Measurements from ENCODE around the gene TMEM132D.

TMEM132D gene

GRCh38 chr12:129241852-129242251 lies 662.0 kb downstream of the TMEM132D start:
- Histone ChIP-seq H3K27me3 (replicated peaks; ENCODE audit: control insufficient read depth, insufficient read depth, low read length) (no peaks in the 10 kb centered on the region), H3K36me3 (ENCODE audit: control insufficient read depth, insufficient read depth, low read length) (no peaks in the 10 kb centered on the region), H3K4me3 (replicated peaks; ENCODE audit: low read depth, low read length) (no peak overlapping the region)
- TF ChIP-seq CTCF (IDR thresholded peaks at IDR 0.05; ENCODE audit: insufficient read depth, low read length, poor library complexity, severe bottlenecking) = no peak
- DNase-seq (ENCODE audit: extremely low read depth, insufficient read length) = no peak

- no peak for DNase-seq (ENCODE audit: extremely low read depth, insufficient read length)
- no peaks in the 10 kb centered on the region for H3K36me3 ChIP-seq (ENCODE audit: control insufficient read depth, insufficient read depth, low read length)
- no peak for TF ChIP-seq CTCF (IDR thresholded peaks at IDR 0.05; ENCODE audit: insufficient read depth, low read length, poor library complexity, severe bottlenecking)
- no peaks in the 10 kb centered on the region for H3K27me3 ChIP-seq (replicated peaks; ENCODE audit: control insufficient read depth, insufficient read depth, low read length)
- no peak overlapping the region for H3K4me3 ChIP-seq (replicated peaks; ENCODE audit: low read depth, low read length)
These were observed 665.9 kb downstream of the TMEM132D start for GRCh38 chr12:129237881-129238280.

GRCh38 chr12:129234209-129234608 lies 669.6 kb downstream of the TMEM132D start:
- Histone ChIP-seq H3K36me3 (ENCODE audit: control insufficient read depth, insufficient read depth, low read length) (no peaks in the 10 kb centered on the region), H3K27me3 (replicated peaks; ENCODE audit: control insufficient read depth, insufficient read depth, low read length) (no peaks in the 10 kb centered on the region), H3K4me3 (replicated peaks; ENCODE audit: low read depth, low read length) (no peak overlapping the region)
- no peak for TF ChIP-seq CTCF (IDR thresholded peaks at IDR 0.05; ENCODE audit: insufficient read depth, low read length, poor library complexity, severe bottlenecking)
- no peak for DNase-seq (ENCODE audit: extremely low read depth, insufficient read length)

- Histone ChIP-seq H3K27me3 (replicated peaks; ENCODE audit: control insufficient read depth, insufficient read depth, low read length) (no peaks in the 10 kb centered on the region), H3K4me3 (replicated peaks; ENCODE audit: low read depth, low read length) (no peak overlapping the region), H3K36me3 (ENCODE audit: control insufficient read depth, insufficient read depth, low read length) (no peaks in the 10 kb centered on the region)
- no peak for TF ChIP-seq CTCF (IDR thresholded peaks at IDR 0.05; ENCODE audit: insufficient read depth, low read length, poor library complexity, severe bottlenecking)
- no peak for DNase-seq (ENCODE audit: extremely low read depth, insufficient read length)
These were observed 672.3 kb downstream of the TMEM132D start for GRCh38 chr12:129231491-129231890.

- no peaks in the 10 kb centered on the region for H3K27me3 ChIP-seq (replicated peaks; ENCODE audit: control insufficient read depth, insufficient read depth, low read length)
- TF ChIP-seq CTCF (IDR thresholded peaks at IDR 0.05; ENCODE audit: insufficient read depth, low read length, poor library complexity, severe bottlenecking) = no peak
- no peak for DNase-seq (ENCODE audit: extremely low read depth, insufficient read length)
- no peak overlapping the region for H3K4me3 ChIP-seq (replicated peaks; ENCODE audit: low read depth, low read length)
- no peaks in the 10 kb centered on the region for H3K36me3 ChIP-seq (ENCODE audit: control insufficient read depth, insufficient read depth, low read length)
These were observed 672.8 kb downstream of the TMEM132D start for GRCh38 chr12:129230995-129231394.

- no peak overlapping the region for H3K4me3 ChIP-seq (replicated peaks; ENCODE audit: low read depth, low read length)
- no peak for DNase-seq (ENCODE audit: extremely low read depth, insufficient read length)
- no peak for TF ChIP-seq CTCF (IDR thresholded peaks at IDR 0.05; ENCODE audit: insufficient read depth, low read length, poor library complexity, severe bottlenecking)
- no peaks in the 10 kb centered on the region for H3K36me3 ChIP-seq (ENCODE audit: control insufficient read depth, insufficient read depth, low read length)
- no peaks in the 10 kb centered on the region for H3K27me3 ChIP-seq (replicated peaks; ENCODE audit: control insufficient read depth, insufficient read depth, low read length)
These were observed 677.0 kb downstream of the TMEM132D start for GRCh38 chr12:129226851-129227250.

Measured in GM06990 (cell line).